ENCODE measurements around the gene CLIC5. TPM values are rescaled to one million over a fixed set of nuclear protein-coding genes. Genes with fewer than 3 reads are reported as not detected.

The CLIC5 gene
- total RNA-seq, 1 donor from 2014 or later: 7.6 TPM

- DNase-seq (ENCODE audit: low spot score in 2 of 2): no peak
- Histone ChIP-seq H3K4me3 (no peak overlapping the region), H3K36me3 (no peaks in the 10 kb centered on the region), H3K9me3 (no peaks in the 10 kb centered on the region), H3K4me1 (no peaks in the 10 kb centered on the region), H3K27ac (no peak overlapping the region), H3K27me3 (no peaks in the 10 kb centered on the region)
- TF ChIP-seq CTCF (IDR thresholded peaks at IDR 0.05): no peak
- intact Hi-C loops (cut with DNase I): no loop called here
These were observed 159.8 kb downstream of the CLIC5 start for GRCh38 chr6:45855642-45856394.

GRCh38 chr6:45854149-45854742 lies 161.4 kb downstream of the CLIC5 start:
- no peak overlapping the region for H3K4me3 ChIP-seq
- H3K4me1 ChIP-seq: no peaks in the 10 kb centered on the region
- H3K27ac ChIP-seq: no peak overlapping the region
- H3K27me3 ChIP-seq: no peaks in the 10 kb centered on the region
- no peaks in the 10 kb centered on the region for H3K36me3 ChIP-seq
- no peak for TF ChIP-seq CTCF (IDR thresholded peaks at IDR 0.05)
- DNase-seq (ENCODE audit: low spot score in 2 of 2): no peak
- no peaks in the 10 kb centered on the region for H3K9me3 ChIP-seq
- intact Hi-C loops (cut with DNase I): no loop called here

- Histone ChIP-seq H3K4me3 (no peak overlapping the region), H3K27ac (no peak overlapping the region), H3K9me3 (no peaks in the 10 kb centered on the region), H3K27me3 (no peaks in the 10 kb centered on the region), H3K36me3 (no peaks in the 10 kb centered on the region), H3K4me1 (no peaks in the 10 kb centered on the region)
- intact Hi-C loops (cut with DNase I): no loop called here
- DNase-seq (ENCODE audit: low spot score in 2 of 2): no peak
- no peak for TF ChIP-seq CTCF (IDR thresholded peaks at IDR 0.05)
These were observed 164.6 kb downstream of the CLIC5 start for GRCh38 chr6:45851034-45851400.

DNA sequence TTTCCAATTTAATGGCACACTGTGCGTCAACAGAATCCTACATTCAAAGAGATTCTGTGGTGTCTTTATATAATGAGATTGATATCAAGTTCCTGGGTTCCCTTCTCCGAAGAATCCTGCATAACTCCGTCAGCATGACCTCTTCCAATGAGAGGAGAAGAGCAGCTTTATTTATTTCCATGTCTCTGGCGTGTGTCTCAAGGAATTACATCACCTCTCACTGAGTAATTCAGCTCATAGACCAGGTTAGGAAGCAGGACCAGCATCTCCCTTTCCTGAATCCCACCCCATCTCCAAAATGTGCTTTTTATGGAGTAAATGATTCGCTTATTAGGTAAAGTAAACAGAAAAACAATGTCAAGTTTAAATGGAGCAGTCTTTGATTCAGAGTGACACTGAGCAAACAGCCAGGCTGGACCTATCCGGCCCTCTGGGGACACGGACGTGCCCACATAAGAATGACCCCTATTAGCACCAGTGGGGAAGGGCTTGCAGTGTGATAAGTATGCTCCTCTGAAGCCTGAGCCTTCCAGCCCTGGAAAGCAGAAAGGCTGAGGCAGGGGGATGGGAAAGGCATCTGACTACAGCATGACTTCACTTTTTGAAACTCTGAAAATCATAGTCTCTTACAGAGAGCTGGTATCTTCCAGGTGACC lies 165.2 kb downstream of the CLIC5 start:
- TF ChIP-seq CTCF (IDR thresholded peaks at IDR 0.05): no peak
- Histone ChIP-seq H3K9me3 (no peaks in the 10 kb centered on the region), H3K4me1 (no peaks in the 10 kb centered on the region), H3K27ac (no peak overlapping the region), H3K36me3 (no peaks in the 10 kb centered on the region), H3K4me3 (no peak overlapping the region), H3K27me3 (no peaks in the 10 kb centered on the region)
- intact Hi-C loops (cut with DNase I): no loop called here
- no peak for DNase-seq (ENCODE audit: low spot score in 2 of 2)

DNA sequence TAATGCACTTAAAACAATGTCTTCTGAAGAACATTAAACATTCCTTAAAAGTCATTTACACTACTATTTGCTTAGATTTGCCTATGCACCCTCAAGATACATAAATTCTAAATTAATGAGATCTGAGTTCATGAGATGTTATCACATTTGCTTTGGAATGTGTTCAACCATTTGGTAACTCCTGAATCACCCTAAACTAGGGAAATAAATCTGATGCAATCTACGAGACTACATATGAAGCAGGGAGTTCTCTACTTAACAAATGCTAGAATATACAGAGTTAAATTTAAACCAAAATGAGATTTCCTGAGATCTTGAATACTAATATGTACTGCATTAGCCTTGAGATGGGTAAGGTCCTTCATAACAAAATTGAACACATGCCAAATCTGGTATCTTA lies 170.1 kb downstream of the CLIC5 start:
- H3K27ac ChIP-seq: no peak overlapping the region
- no peaks in the 10 kb centered on the region for H3K4me1 ChIP-seq
- H3K9me3 ChIP-seq: no peaks in the 10 kb centered on the region
- H3K27me3 ChIP-seq: no peaks in the 10 kb centered on the region
- no peak for DNase-seq (ENCODE audit: low spot score in 2 of 2)
- intact Hi-C loops (cut with DNase I): no loop called here
- no peak for TF ChIP-seq CTCF (IDR thresholded peaks at IDR 0.05)
- H3K36me3 ChIP-seq: no peaks in the 10 kb centered on the region
- no peak overlapping the region for H3K4me3 ChIP-seq

All from ascending aorta (tissue), 2 donors.